Stimulated activated CD4-positive, alpha-beta T cell treated with anti-CD3 and anti-CD28 coated beads, Interleukin-4, amount 100 ng/mL, for 48 hours (primary cell): ENCODE measurements around the gene NPHS2.
"Not testable (repeated sequence)": the region's sequence is repeated elsewhere in the genome, so short reads cannot be mapped to it uniquely, and the experiment has no call there.

ENCODE experiments used
- DNase-seq, 2 donors: peaks; one replicate each; pipeline ENCODE4 v3.0.0-alpha.2; 2020; ENCODE audit warnings: low read depth in 2 of 2

The NPHS2 gene

DNA sequence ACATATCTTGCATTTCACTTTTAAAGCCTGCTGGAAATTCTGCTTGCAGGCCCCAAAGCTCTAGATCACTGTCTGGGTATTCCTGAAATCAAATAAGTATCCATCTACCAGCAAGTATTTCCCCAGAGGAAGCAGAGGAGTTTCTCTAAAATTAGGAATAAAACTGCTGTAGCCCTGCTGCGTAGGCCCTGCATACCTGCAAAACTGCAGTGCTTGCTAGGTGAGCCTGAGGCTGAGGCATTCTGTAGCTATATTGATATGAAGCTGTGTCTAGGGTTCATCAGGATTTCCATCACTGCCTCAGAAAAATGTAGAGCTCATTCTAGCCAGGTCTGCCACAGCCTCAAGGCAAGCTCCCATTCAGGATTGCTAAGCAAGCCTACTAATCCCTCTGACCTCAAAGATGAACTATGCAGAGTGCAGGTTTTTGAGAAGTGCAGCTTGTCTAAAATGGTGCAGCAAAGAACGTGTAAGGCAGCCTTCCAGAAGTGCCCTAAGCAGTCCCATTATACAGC lies 28.7 kb downstream of the NPHS2 start:
- DNase-seq, result no peak

DNA sequence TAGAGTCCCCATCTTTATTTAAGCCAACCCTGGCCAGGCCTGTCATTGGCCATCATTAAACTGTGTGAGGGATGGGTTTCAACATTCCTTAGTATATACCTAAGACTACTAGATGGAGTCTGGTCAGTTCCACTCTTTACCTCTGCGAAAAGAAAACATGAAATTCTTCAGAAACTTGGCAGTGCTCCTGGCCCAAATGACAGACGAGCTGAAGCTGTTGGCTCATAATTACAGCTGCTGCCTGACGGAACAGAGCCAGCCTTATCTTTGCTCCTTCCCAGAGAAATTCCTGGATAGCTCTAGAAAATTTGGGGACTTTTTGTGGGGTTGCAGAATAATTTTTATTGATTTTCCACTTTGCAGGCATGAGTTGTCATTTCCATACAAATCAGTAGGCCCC lies 30.4 kb downstream of the NPHS2 start:
- DNase-seq, result no peak

DNA sequence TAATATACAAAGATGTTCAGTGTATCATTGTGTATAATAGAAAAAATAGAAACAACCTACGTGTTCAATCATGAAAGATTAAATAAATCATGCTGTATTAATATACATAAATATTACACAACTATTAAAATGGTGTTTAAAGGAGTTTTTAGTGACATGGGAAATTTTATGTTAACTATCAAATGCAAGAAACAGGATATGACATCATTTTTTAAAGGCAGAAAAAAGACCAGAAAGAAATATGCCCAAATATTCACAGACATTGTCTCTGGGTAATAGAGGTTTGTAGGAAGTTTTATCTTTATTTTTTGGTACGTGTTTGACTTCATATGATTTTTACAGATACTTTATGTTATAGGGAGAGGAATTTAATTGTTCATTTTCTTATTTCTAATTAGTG lies 34.0 kb downstream of the NPHS2 start:
- no peak for DNase-seq

DNA sequence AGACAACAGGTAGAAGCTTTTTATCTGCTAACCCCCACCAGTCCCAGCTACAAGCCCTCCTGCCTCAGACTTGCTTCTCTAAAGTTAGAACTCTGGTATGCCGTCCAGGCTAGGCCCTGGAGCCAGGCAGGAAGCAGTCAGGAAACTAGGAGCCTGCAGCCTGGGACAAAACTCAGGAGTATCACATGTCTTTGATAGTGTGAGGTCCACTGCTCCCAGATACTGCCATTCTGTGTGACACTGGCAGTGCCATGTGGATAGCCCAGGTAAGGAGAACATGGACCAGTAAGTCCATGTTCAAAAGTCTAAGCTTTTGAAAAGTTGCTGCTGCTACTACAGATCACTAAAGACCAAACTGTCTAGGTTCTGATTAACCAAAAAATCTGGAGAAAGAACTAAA lies 45.4 kb downstream of the NPHS2 start:
- DNase-seq, result no peak

DNA sequence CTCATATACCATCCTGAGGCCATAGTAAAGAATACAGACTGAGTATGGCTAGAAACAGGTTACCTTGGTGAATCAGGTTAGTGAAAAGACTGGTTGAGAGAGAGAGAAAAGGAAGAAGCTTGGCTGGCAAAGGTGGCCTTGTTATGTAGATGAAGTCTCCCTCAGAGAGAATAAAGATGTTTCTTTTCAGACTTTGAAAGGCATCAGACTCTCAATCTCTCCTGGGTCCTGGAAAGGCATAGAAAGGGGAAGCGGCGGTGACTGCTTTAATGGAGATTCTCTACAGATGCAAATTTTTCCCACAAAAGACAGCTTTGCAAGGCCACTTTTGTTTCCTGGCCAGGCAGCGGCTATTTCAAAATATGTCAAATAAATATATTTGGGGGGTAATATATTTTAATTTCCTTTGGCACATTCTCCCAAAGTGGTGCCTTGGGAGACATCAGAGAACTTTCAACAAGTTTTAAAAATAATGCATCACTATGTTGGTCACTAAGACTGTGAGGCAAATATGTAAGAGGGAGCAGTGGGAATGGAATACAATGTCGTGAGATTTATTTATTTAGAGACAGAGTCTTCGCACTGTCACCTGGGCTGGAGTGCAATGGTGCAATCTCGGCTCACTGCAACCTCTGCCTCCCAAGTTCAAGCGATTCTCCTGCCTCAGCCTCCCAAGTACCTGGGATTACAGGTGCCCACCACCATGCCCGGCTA lies 46.1 kb downstream of the NPHS2 start:
- DNase-seq, result no peak

DNA sequence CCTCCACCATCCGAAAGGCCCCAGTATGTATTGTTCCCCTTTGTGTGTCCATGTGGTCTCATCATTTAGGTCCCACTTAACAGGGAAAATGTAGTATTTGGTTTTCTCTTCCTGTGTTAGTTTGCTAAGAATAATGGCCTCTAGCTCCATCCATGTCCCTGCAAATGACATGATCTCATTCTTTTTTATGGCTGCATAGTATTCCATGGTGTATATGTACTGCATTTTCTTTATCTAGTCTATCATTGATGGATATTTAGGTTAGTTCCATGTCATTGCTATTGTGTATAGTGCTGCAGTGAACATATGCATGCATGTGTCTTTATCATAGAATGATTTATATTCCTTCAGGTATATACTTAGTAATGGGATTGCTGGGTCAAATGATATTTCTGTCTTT lies 57.2 kb downstream of the NPHS2 start:
- not testable (repeated sequence) for DNase-seq

DNA sequence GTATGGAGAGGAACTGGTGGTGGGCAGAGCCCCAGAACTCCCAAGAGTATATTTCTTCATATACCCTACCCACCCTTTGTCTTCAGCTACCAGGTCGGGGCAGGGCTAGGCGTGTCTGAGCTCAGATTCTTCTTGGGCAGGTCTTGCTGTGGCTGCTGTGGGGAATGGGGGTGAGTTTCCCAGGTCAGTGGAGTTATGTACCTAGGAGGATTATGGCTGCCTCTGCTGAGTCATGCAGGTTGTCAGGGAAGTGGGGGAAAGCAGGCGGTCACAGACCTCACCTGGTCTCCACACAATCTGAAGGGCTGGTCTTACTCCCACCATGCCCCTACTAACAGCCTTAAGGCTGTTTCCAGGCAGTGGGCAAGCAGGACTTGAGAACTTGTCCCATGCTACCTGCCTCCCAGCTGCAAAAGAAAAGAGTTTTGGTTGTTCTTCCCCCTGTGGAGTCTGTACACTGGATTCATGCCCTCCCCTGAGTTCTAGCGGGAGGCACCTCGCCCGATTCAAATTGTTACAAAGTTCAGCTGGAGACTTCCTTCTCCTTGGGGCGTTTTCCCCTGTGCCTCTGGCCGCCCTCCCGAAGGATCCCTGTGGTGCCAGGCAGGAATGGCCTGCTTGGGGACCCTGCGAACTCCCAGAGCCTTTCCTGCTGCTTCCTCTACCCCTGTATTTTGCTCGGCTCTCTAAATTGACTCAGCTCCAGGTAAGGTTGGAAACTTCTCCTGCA lies 58.6 kb downstream of the NPHS2 start:
- DNase-seq, result no peak

DNA sequence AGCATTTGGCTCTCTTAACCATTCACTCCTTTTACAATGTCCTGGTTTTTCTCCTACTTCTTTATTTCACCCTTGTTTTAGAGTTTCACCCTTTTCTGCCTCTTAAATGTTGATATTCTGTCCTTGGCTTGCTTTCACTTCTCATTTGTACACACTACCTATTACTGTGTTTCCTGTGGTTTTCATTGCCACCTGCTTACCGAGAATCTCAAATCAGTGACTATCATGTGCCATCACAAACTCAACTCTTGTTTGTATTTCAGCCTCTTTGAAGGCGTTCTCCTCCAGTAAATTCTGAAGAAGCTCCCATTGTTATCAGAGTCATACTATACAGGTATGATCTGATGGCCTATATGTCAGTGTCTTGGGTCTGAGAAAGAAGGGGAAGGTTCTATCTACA lies 65.7 kb downstream of the NPHS2 start:
- DNase-seq, result no peak

DNA sequence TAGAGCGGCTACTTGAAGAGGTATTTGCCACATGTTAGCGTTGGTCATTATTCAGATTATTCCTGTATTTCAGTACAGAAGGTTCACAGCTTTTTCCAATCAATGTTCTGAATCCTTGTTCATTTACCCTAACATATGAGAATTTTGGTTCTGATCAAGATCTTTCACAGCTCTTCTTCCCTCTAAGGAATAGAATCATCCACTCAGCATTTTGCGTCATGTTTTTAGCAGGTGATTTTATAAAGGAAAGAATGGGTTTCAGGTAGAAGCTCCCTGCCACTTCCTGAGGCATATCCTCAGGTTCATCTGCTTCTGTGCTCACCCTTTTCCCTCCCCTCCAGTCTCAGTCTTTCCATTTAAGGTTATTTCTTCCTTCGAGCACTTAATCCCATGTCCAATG lies 66.4 kb downstream of the NPHS2 start:
- DNase-seq, result no peak

DNA sequence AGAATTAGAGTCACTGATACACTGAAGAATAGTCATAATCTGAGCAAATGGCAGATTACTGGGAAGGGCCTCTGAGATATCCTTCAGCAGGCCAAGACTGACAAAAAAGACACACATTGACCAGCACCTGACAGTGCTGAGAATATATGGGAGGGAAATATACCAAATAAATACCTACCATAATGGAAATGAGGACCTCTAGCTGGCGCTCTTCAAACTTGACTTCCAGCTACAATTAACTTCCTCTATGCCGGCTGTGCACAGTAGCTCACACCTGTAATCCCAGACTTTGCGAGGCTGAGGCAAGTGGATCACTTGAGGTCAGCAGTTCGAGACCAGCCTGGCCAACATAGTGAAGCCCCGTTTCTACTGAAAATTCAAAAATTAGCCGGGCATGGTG lies 69.5 kb downstream of the NPHS2 start:
- DNase-seq, result no peak
